Nephron progenitor cell (in vitro differentiated cells): ENCODE measurements around the gene SH3BP4.

ENCODE experiments used
- DNase-seq: peaks from one replicate; pipeline ENCODE4 v3.0.0; 2021
- H3K27ac Mint-ChIP-seq: 2 replicates; pipeline ENCODE4 v1.8.0; 2021; ENCODE audit warnings: mild to moderate bottlenecking, moderate library complexity, mixed read lengths
- H3K27me3 Mint-ChIP-seq: 2 replicates; pipeline ENCODE4 v1.8.0; 2021; ENCODE audit warnings: mild to moderate bottlenecking, low read depth, mixed read lengths; ENCODE audit not compliant: poor library complexity
- H3K36me3 Mint-ChIP-seq: 2 replicates; pipeline ENCODE4 v1.8.0; 2021; ENCODE audit warnings: low read depth, mixed read lengths
- H3K4me1 Mint-ChIP-seq: 2 replicates; pipeline ENCODE4 v1.8.0; 2021; ENCODE audit warnings: mixed read lengths
- H3K4me3 Mint-ChIP-seq: 2 replicates; pipeline ENCODE4 v1.8.0; 2021; ENCODE audit warnings: mild to moderate bottlenecking, moderate library complexity, mixed read lengths
- H3K9me3 Mint-ChIP-seq: 2 replicates; pipeline ENCODE4 v1.8.0; 2021; ENCODE audit warnings: mild to moderate bottlenecking, moderate library complexity, mixed read lengths
- CTCF ChIP-seq: fragments of 200-600 bp; sonication (generic); IDR thresholded peaks from 2 replicates; pipeline ENCODE4 v1.5.0; 2021; ENCODE audit warnings: antibody characterized with exemption

The SH3BP4 gene

GRCh38 chr2:235086481-235087184, 134.8 kb downstream of the SH3BP4 start:
- no peak for DNase-seq
- Mint-ChIP-seq H3K27me3 (peaks cover 19% of the 10 kb centered on the region), H3K36me3 (no peaks in the 10 kb centered on the region), H3K4me3 (no peak overlapping the region), H3K9me3 (peaks cover 14% of the 10 kb centered on the region), H3K27ac (no peak overlapping the region), H3K4me1 (peaks cover 38% of the 10 kb centered on the region)
- TF ChIP-seq CTCF, result no peak

GRCh38 chr2:235087832-235088495, 136.1 kb downstream of the SH3BP4 start:
- TF ChIP-seq CTCF, result no peak

DNA sequence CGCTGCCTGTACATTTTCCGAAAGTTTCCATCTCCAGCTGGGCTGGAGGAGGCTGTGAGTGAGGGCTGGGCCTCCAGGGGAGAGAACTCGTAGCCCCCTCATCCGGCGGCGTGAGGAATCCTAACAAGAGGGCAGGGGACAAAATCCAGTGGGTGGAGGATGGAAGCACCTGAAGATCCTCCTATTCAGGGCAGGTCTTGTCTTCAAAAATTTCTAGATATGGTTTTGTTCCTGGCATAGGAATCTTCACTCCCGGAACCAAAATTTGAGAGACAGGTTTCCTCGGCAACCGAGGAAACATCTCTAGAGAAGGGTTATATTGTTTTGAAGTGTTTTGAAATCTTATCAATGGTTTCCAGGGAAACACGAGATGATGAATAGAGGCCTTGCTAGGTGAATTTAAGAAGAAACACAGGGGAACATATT, 136.7 kb downstream of the SH3BP4 start:
- H3K4me3 Mint-ChIP-seq, result no peak overlapping the region
- H3K4me1 Mint-ChIP-seq, result peaks cover 32% of the 10 kb centered on the region
- peaks cover 22% of the 10 kb centered on the region for H3K27me3 Mint-ChIP-seq
- TF ChIP-seq CTCF, result no peak
- H3K9me3 Mint-ChIP-seq, result peaks cover 12% of the 10 kb centered on the region
- H3K36me3 Mint-ChIP-seq, result no peaks in the 10 kb centered on the region
- peak overlapping the region; percentile 13 for H3K27ac Mint-ChIP-seq
- no peak for DNase-seq

More at GRCh38 chr2:235087832-235088495, 136.1 kb downstream of the SH3BP4 start:
- no peak overlapping the region for H3K4me3 Mint-ChIP-seq
- H3K27ac Mint-ChIP-seq, result peak overlapping the region; percentile 13
- DNase-seq, result peak; percentile 18
- peaks cover 24% of the 10 kb centered on the region for H3K27me3 Mint-ChIP-seq
- no peaks in the 10 kb centered on the region for H3K36me3 Mint-ChIP-seq
- H3K9me3 Mint-ChIP-seq, result peaks cover 14% of the 10 kb centered on the region
- H3K4me1 Mint-ChIP-seq, result peaks cover 35% of the 10 kb centered on the region

- no peaks in the 10 kb centered on the region for H3K36me3 Mint-ChIP-seq
- H3K4me1 Mint-ChIP-seq, result peaks cover 34% of the 10 kb centered on the region
- H3K27me3 Mint-ChIP-seq, result peaks cover 12% of the 10 kb centered on the region
- no peaks in the 10 kb centered on the region for H3K9me3 Mint-ChIP-seq
- no peak overlapping the region for H3K27ac Mint-ChIP-seq
- no peak for TF ChIP-seq CTCF
- no peak overlapping the region for H3K4me3 Mint-ChIP-seq
- no peak for DNase-seq
These were observed 139.6 kb downstream of the SH3BP4 start for GRCh38 chr2:235091421-235091820.

DNA sequence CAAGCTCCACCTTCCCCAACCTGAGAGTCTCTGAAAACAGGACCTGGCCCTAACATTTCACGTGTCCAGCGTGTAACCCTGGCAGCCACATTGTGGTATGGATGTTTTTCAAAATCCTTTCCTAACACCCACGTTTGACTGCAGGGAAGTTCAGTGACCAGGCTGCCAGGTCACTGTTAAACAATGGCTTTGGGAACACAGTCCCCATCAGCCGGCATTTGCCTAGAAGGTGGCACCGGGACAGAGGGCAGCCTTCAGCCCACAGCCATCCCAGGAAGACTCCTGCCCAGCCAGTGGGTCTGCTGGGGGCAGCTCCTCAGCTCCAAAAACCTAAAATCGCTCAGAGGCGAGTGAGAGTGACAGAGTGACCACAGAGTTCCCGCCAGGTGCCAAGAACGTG, 140.2 kb downstream of the SH3BP4 start:
- Mint-ChIP-seq H3K9me3 (no peaks in the 10 kb centered on the region), H3K36me3 (no peaks in the 10 kb centered on the region), H3K27me3 (peaks cover 12% of the 10 kb centered on the region), H3K4me3 (no peak overlapping the region), H3K4me1 (peaks cover 34% of the 10 kb centered on the region), H3K27ac (no peak overlapping the region)
- DNase-seq, result no peak
- no peak for TF ChIP-seq CTCF
